HepG2 (cell line): ENCODE measurements around the gene STIM1. TPM values are rescaled to one million over a fixed set of nuclear protein-coding genes. Genes with fewer than 3 reads are reported as not detected.

Experiments
- TERF1 ChIP-seq: sonication (generic); formaldehyde crosslinking; IDR thresholded peaks from 2 replicates; pipeline ENCODE4 v1.8.0; 2022; ENCODE audit warnings: mild to moderate bottlenecking, missing genetic modification reagents, moderate library complexity
- U2AF1 ChIP-seq: fragments of 200-400 bp; formaldehyde crosslinking; optimal IDR thresholded peaks from 2 replicates; pipeline ENCODE3; 2017; ENCODE audit warnings: mild to moderate bottlenecking, low read depth, low read length
- ZBTB21 ChIP-seq: sonication (generic); formaldehyde crosslinking; IDR thresholded peaks from 2 replicates; pipeline ENCODE4 v1.4.0; 2020; ENCODE audit warnings: missing genetic modification reagents
- ZNF18 ChIP-seq: sonication (generic); formaldehyde crosslinking; IDR thresholded peaks from 2 replicates; pipeline ENCODE4 v1.8.0; 2022; ENCODE audit warnings: mild to moderate bottlenecking, missing genetic modification reagents; ENCODE audit not compliant: insufficient replicate concordance
- ZNF75D ChIP-seq: sonication (generic); formaldehyde crosslinking; IDR thresholded peaks from 2 replicates; pipeline ENCODE4 v1.8.1; 2023; ENCODE audit warnings: missing genetic modification reagents, mild to moderate bottlenecking, borderline replicate concordance
- ZNF850 ChIP-seq: sonication (generic); formaldehyde crosslinking; conservative IDR thresholded peaks from 2 replicates; pipeline ENCODE4 v1.9.0; 2021; ENCODE audit warnings: mild to moderate bottlenecking, missing genetic modification reagents
- ZSCAN29 ChIP-seq: sonication (generic); formaldehyde crosslinking; conservative IDR thresholded peaks from 2 replicates; pipeline ENCODE4 v1.4.0; 2020; ENCODE audit warnings: mild to moderate bottlenecking, missing genetic modification reagents
- polyA plus RNA-seq, 8 experiments: library from polyadenylated mRNA; depleted of rRNA in 3 of 8; stranded (reverse) in 7 of 8; unstranded in 1 of 8; fragments of >200 nt; fragmentation: Illumina TruSeq in 4 of 8; extraction: Trizol in 4 of 8; gene quantifications; 2 replicates each; pipeline versions ENCODE4 v1.2.1 to v1.2.3, GENCODE V29; 2011 to 2016; ENCODE audit warnings: low read depth in 4 of 8, missing spikeins in 1 of 8, mixed read lengths in 1 of 8; ENCODE audit not compliant: insufficient read depth in 1 of 8
- total RNA-seq, 5 experiments: library from RNA; depleted of rRNA; stranded (reverse); fragments of >200 nt; fragmentation: Illumina TruSeq; extraction: Trizol; gene quantifications; 2 replicates each; pipeline ENCODE4 v1.2.3, GENCODE V29; 2016; ENCODE audit warnings: low read depth in 1 of 5
- TF ChIP-seq, protein P1 (sequence below): sonication (generic); formaldehyde crosslinking; IDR thresholded peaks from 2 replicates; pipeline ENCODE4 v1.8.1; 2023; ENCODE audit warnings: missing genetic modification reagents, inconsistent platforms, borderline replicate concordance
- TF ChIP-seq, protein P2 (sequence below): sonication (generic); formaldehyde crosslinking; IDR thresholded peaks from 2 replicates; pipeline ENCODE4 v1.4.0; 2020; ENCODE audit warnings: mild to moderate bottlenecking, missing genetic modification reagents
- TF ChIP-seq, protein P3 (sequence below): IDR thresholded peaks from 2 replicates; pipeline ENCODE4 v1.6.1; 2016; ENCODE audit warnings: low read depth, control low read depth
- TF ChIP-seq, protein P4 (sequence below): sonication (generic); formaldehyde crosslinking; IDR thresholded peaks from 2 replicates; pipeline ENCODE4 v1.9.0; 2021; ENCODE audit warnings: missing genetic modification reagents, mild to moderate bottlenecking, borderline replicate concordance

The STIM1 gene
- total and polyA plus RNA-seq, 2 of the 13 experiments (the other 11 are each of a cell fraction or from before 2014, with no cell fraction given): 19.2 to 28.5 TPM

DNA sequence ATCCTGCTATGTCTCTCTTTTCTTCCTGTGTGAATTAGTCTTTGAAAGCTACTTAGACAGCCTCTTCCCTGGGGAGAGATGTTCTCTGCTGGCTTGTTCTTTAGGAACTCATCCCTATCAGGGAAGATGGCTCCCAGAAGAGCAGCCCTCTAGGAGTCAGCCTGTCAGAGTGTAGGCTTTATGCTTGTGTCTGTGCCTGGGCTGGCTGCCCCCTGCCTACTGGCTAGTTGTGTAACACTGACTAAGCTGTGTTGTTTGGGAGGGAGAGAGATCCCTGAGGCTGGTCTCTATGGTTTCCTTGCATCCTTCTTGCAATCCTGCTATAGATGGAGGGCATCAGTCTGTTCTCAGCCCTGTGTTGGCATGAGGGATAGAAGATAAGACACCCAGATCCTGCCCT is 112.2 kb downstream of the STIM1 start (continued):
- TF ChIP-seq, protein P1, sequence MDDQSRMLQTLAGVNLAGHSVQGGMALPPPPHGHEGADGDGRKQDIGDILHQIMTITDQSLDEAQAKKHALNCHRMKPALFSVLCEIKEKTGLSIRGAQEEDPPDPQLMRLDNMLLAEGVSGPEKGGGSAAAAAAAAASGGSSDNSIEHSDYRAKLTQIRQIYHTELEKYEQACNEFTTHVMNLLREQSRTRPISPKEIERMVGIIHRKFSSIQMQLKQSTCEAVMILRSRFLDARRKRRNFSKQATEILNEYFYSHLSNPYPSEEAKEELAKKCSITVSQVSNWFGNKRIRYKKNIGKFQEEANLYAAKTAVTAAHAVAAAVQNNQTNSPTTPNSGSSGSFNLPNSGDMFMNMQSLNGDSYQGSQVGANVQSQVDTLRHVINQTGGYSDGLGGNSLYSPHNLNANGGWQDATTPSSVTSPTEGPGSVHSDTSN: no peak
- TF ChIP-seq, protein P2, sequence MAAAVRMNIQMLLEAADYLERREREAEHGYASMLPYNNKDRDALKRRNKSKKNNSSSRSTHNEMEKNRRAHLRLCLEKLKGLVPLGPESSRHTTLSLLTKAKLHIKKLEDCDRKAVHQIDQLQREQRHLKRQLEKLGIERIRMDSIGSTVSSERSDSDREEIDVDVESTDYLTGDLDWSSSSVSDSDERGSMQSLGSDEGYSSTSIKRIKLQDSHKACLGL (CRISPR knock-in tag): no peak
- no peak for TF ChIP-seq ZNF18 (CRISPR knock-in tag)
- no peak for TF ChIP-seq ZNF850
- TF ChIP-seq ZBTB21 (CRISPR knock-in tag): no peak
- TF ChIP-seq ZSCAN29 (CRISPR knock-in tag): no peak
- no peak for TF ChIP-seq U2AF1
- no peak for TF ChIP-seq TERF1 (CRISPR knock-in tag)
- TF ChIP-seq, protein P3, sequence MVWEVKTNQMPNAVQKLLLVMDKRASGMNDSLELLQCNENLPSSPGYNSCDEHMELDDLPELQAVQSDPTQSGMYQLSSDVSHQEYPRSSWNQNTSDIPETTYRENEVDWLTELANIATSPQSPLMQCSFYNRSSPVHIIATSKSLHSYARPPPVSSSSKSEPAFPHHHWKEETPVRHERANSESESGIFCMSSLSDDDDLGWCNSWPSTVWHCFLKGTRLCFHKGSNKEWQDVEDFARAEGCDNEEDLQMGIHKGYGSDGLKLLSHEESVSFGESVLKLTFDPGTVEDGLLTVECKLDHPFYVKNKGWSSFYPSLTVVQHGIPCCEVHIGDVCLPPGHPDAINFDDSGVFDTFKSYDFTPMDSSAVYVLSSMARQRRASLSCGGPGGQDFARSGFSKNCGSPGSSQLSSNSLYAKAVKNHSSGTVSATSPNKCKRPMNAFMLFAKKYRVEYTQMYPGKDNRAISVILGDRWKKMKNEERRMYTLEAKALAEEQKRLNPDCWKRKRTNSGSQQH: no peak
- TF ChIP-seq, protein P4, sequence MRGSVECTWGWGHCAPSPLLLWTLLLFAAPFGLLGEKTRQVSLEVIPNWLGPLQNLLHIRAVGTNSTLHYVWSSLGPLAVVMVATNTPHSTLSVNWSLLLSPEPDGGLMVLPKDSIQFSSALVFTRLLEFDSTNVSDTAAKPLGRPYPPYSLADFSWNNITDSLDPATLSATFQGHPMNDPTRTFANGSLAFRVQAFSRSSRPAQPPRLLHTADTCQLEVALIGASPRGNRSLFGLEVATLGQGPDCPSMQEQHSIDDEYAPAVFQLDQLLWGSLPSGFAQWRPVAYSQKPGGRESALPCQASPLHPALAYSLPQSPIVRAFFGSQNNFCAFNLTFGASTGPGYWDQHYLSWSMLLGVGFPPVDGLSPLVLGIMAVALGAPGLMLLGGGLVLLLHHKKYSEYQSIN (CRISPR knock-in tag): no peak
- TF ChIP-seq ZNF75D (CRISPR knock-in tag): no peak
